WERI-Rb-1 (cell line): ENCODE results near the gene ALCAM.
"Not testable (repeated sequence)": the region's sequence is repeated elsewhere in the genome, so short reads cannot be mapped to it uniquely, and the experiment has no call there.

Source experiments
- DNase-seq: peaks from one replicate; pipeline ENCODE4 v3.0.0-alpha.2; 2020
- H3K27ac ChIP-seq: fragments of 250-450 bp; sonication (Bioruptor Pico); 2 replicates; pipeline ENCODE4 v1.5.1; 2020; ENCODE audit warnings: mild to moderate bottlenecking, moderate library complexity
- H3K27me3 ChIP-seq: fragments of 250-450 bp; sonication (Bioruptor Pico); 2 replicates; pipeline ENCODE4 v1.5.1; 2021; ENCODE audit warnings: mild to moderate bottlenecking, low read depth, moderate library complexity; ENCODE audit not compliant: insufficient read depth, severe bottlenecking
- H3K36me3 ChIP-seq: fragments of 250-450 bp; sonication (Bioruptor Pico); 2 replicates; pipeline ENCODE4 v1.5.1; 2020; ENCODE audit warnings: mild to moderate bottlenecking, moderate library complexity
- H3K4me3 ChIP-seq: 2 replicates; pipeline ENCODE4 v1.5.1; 2011; ENCODE audit warnings: low read depth, mild to moderate bottlenecking, control low read depth, low read length
- H3K9me3 ChIP-seq: fragments of 250-450 bp; sonication (Bioruptor Pico); 2 replicates; pipeline ENCODE4 v1.5.1; 2021; ENCODE audit warnings: mild to moderate bottlenecking, moderate library complexity; ENCODE audit not compliant: severe bottlenecking
- CTCF ChIP-seq: IDR thresholded peaks from 2 replicates; pipeline ENCODE4 v1.5.1; 2011; ENCODE audit warnings: low read depth, mild to moderate bottlenecking, control low read depth, inconsistent platforms, low read length

Gene ALCAM

GRCh38 chr3:105598042-105598796 is 231.5 kb downstream of the ALCAM start:
- Histone ChIP-seq H3K9me3 (no peaks in the 10 kb centered on the region), H3K4me3 (no peak overlapping the region)
- TF ChIP-seq CTCF = no peak

GRCh38 chr3:105599350-105599749 is 232.6 kb downstream of the ALCAM start:
- H3K27ac ChIP-seq = no peak overlapping the region
- TF ChIP-seq CTCF = no peak

More at GRCh38 chr3:105598042-105598796, 231.5 kb downstream of the ALCAM start:
- no peak for DNase-seq
- Histone ChIP-seq H3K27me3 (no peaks in the 10 kb centered on the region), H3K27ac (no peak overlapping the region), H3K36me3 (no peaks in the 10 kb centered on the region)

GRCh38 chr3:105601756-105602155 is 235.0 kb downstream of the ALCAM start:
- H3K27me3 ChIP-seq, H3K9me3 ChIP-seq, H3K36me3 ChIP-seq, H3K4me3 ChIP-seq, DNase-seq, H3K27ac ChIP-seq: not testable (repeated sequence)

More at GRCh38 chr3:105599350-105599749, 232.6 kb downstream of the ALCAM start:
- H3K27me3 ChIP-seq = no peaks in the 10 kb centered on the region
- DNase-seq = no peak
- H3K4me3 ChIP-seq = no peak overlapping the region
- H3K9me3 ChIP-seq = no peaks in the 10 kb centered on the region
- no peaks in the 10 kb centered on the region for H3K36me3 ChIP-seq

GRCh38 chr3:105602286-105602685 is 235.6 kb downstream of the ALCAM start:
- H3K9me3 ChIP-seq, H3K4me3 ChIP-seq, H3K36me3 ChIP-seq, DNase-seq, H3K27ac ChIP-seq, H3K27me3 ChIP-seq: not testable (repeated sequence)

- H3K4me3 ChIP-seq, H3K27me3 ChIP-seq, H3K27ac ChIP-seq, H3K9me3 ChIP-seq, H3K36me3 ChIP-seq: not testable (repeated sequence)
- DNase-seq = peak; percentile 24
Measured at GRCh38 chr3:105603516-105603915, 236.8 kb downstream of the ALCAM start.

GRCh38 chr3:105606016-105606415 is 239.3 kb downstream of the ALCAM start:
- Histone ChIP-seq H3K27ac (no peak overlapping the region), H3K9me3 (no peaks in the 10 kb centered on the region), H3K4me3 (no peak overlapping the region), H3K27me3 (no peaks in the 10 kb centered on the region), H3K36me3 (no peaks in the 10 kb centered on the region)
- no peak for TF ChIP-seq CTCF
- no peak for DNase-seq

- no peak overlapping the region for H3K27ac ChIP-seq
- H3K4me3 ChIP-seq = no peak overlapping the region
- no peak for TF ChIP-seq CTCF
- H3K27me3 ChIP-seq = no peaks in the 10 kb centered on the region
- H3K9me3 ChIP-seq = no peaks in the 10 kb centered on the region
- no peak for DNase-seq
- H3K36me3 ChIP-seq = no peaks in the 10 kb centered on the region
Measured at GRCh38 chr3:105608623-105609022, 241.9 kb downstream of the ALCAM start.
